NCI-H748 (cell line): ENCODE measurements around the gene NCOA7.
"Not testable (repeated sequence)": the region's sequence is repeated elsewhere in the genome, so short reads cannot be mapped to it uniquely, and the experiment has no call there.

Experiments
- DNase-seq: peaks from one replicate; lab custom pipeline; 2025; ENCODE audit not compliant: unreplicated experiment; lab: John Stamatoyannopoulos, UW

NCOA7 gene

GRCh38 chr6:125753218-125753936, 37.4 kb upstream of the NCOA7 start:
- peak; percentile 22 for DNase-seq

GRCh38 chr6:125753937-125754259, 36.9 kb upstream of the NCOA7 start:
- DNase-seq: no peak

GRCh38 chr6:125754566-125754965, 36.2 kb upstream of the NCOA7 start:
- peak; percentile 12 for DNase-seq

- DNase-seq: no peak
Measured at GRCh38 chr6:125759184-125759902, 31.4 kb upstream of the NCOA7 start.

- DNase-seq: no peak
Measured at GRCh38 chr6:125759959-125760457, 30.8 kb upstream of the NCOA7 start.

- DNase-seq: no peak
Measured at GRCh38 chr6:125764121-125764671, 26.6 kb upstream of the NCOA7 start.

GRCh38 chr6:125765944-125766343, 24.8 kb upstream of the NCOA7 start:
- no peak for DNase-seq

- no peak for DNase-seq
Measured at GRCh38 chr6:125766641-125767040, 24.1 kb upstream of the NCOA7 start.

GRCh38 chr6:125769147-125769783, 21.5 kb upstream of the NCOA7 start:
- no peak for DNase-seq

- DNase-seq: no peak
Measured at GRCh38 chr6:125773387-125774341, 17.1 kb upstream of the NCOA7 start.

GRCh38 chr6:125776107-125776826, 14.5 kb upstream of the NCOA7 start:
- DNase-seq: not testable (repeated sequence)

- DNase-seq: peak; percentile 94
Measured at GRCh38 chr6:125779924-125780539, 10.7 kb upstream of the NCOA7 start.

GRCh38 chr6:125780540-125781313, 10.0 kb upstream of the NCOA7 start:
- peak; percentile 82 for DNase-seq

- peak; percentile 43 for DNase-seq
Measured at GRCh38 chr6:125781314-125781868, 9.4 kb upstream of the NCOA7 start.

- no peak for DNase-seq
Measured at GRCh38 chr6:125784365-125784764, 6.4 kb upstream of the NCOA7 start.

GRCh38 chr6:125787791-125788190, 3.0 kb upstream of the NCOA7 start:
- DNase-seq: no peak

- no peak for DNase-seq
Measured at GRCh38 chr6:125789167-125789566, 1.6 kb upstream of the NCOA7 start.

GRCh38 chr6:125789576-125790357, 993 bp upstream of the NCOA7 start:
- DNase-seq: peak; percentile 88
